Activated CD8-positive, alpha-beta T cell treated with anti-CD3 and anti-CD28 coated beads for 36 hours (primary cell): ENCODE measurements around the gene OR52I2. TPM values are rescaled to one million over a fixed set of nuclear protein-coding genes. Genes with fewer than 3 reads are reported as not detected.

ENCODE experiments used
- ATAC-seq: fragments of 200-7000 bp; cut with Tn5 transposase; one replicate; pipeline ENCODE4 v1.10.0; 2021; ENCODE audit warnings: mild to moderate bottlenecking, moderate library complexity
- CTCF ChIA-PET: fragments of 350-600 bp; sonication (Branson Sonifier 250); formaldehyde crosslinking; loops from one replicate; lab custom pipeline; 2021; ENCODE audit warnings: antibody characterized with exemption; lab: Charles Lee
- POLR2A ChIA-PET: fragments of 350-600 bp; sonication (Branson Sonifier 250); formaldehyde crosslinking; loops from one replicate; lab custom pipeline; 2021; ENCODE audit warnings: antibody characterized with exemption; lab: Charles Lee
- DNase-seq: peaks from one replicate; pipeline ENCODE4 v3.0.0-alpha.2; 2020
- H3K27ac Mint-ChIP-seq: one replicate; pipeline ENCODE4 v1.8.0; 2021; ENCODE audit warnings: mild to moderate bottlenecking, mixed read lengths
- H3K27me3 Mint-ChIP-seq: one replicate; pipeline ENCODE4 v1.8.0; 2021; ENCODE audit warnings: mixed read lengths
- H3K36me3 Mint-ChIP-seq: one replicate; pipeline ENCODE4 v1.8.0; 2021; ENCODE audit warnings: low read depth, mixed read lengths
- H3K4me1 Mint-ChIP-seq: one replicate; pipeline ENCODE4 v1.8.0; 2021; ENCODE audit warnings: low read depth, mixed read lengths
- H3K4me3 Mint-ChIP-seq: one replicate; pipeline ENCODE4 v1.8.0; 2021; ENCODE audit warnings: mild to moderate bottlenecking, moderate library complexity, mixed read lengths
- H3K9me3 Mint-ChIP-seq: one replicate; pipeline ENCODE4 v1.8.0; 2021; ENCODE audit warnings: mixed read lengths
- CTCF ChIP-seq: fragments of 200-600 bp; IDR thresholded peaks from one replicate; pipeline ENCODE4 v1.8.0; 2022; ENCODE audit warnings: antibody characterized with exemption, mild to moderate bottlenecking
- intact Hi-C: fragments of 100-400 bp; cut with micrococcal nuclease; formaldehyde crosslinking; loops from one replicate; pipeline ENCODE4 v1.10.0; 2022
- total RNA-seq, 2 experiments: library from RNA; stranded (reverse); gene quantifications; one replicate each; pipeline ENCODE4 v1.2.3, GENCODE V29; 2021

OR52I2 gene
- total RNA-seq, 2 experiments from 2014 or later, result not detected

GRCh38 chr11:4578624-4579023 is 2.9 kb upstream of the OR52I2 start:
- CTCF ChIA-PET, result no interaction called here
- H3K4me3 Mint-ChIP-seq, result no peak overlapping the region
- DNase-seq (no peak), ATAC-seq (no peak)
- no peak for TF ChIP-seq CTCF
- H3K9me3 Mint-ChIP-seq, result no peaks in the 10 kb centered on the region
- intact Hi-C loops, result no loop called here
- H3K36me3 Mint-ChIP-seq, result no peaks in the 10 kb centered on the region
- no peak overlapping the region for H3K27ac Mint-ChIP-seq
- peaks cover 23% of the 10 kb centered on the region for H3K27me3 Mint-ChIP-seq
- POLR2A ChIA-PET, result no interaction called here
- peaks cover 4% of the 10 kb centered on the region for H3K4me1 Mint-ChIP-seq

- Mint-ChIP-seq H3K27ac (no peak overlapping the region), H3K9me3 (no peaks in the 10 kb centered on the region), H3K4me3 (no peak overlapping the region), H3K27me3 (peaks cover 30% of the 10 kb centered on the region), H3K4me1 (peaks cover 4% of the 10 kb centered on the region), H3K36me3 (no peaks in the 10 kb centered on the region)
- ChIA-PET CTCF (no interaction called here), POLR2A (no interaction called here)
- no peak for ATAC-seq
- DNase-seq, result no peak
- no peak for TF ChIP-seq CTCF
- intact Hi-C loops, result no loop called here
These were observed 1.4 kb upstream of the OR52I2 start for GRCh38 chr11:4580124-4580523.

- Mint-ChIP-seq H3K4me1 (no peaks in the 10 kb centered on the region), H3K27me3 (peaks cover 12% of the 10 kb centered on the region), H3K36me3 (no peaks in the 10 kb centered on the region), H3K4me3 (no peak overlapping the region), H3K27ac (no peak overlapping the region), H3K9me3 (no peaks in the 10 kb centered on the region)
- ATAC-seq, result no peak
- intact Hi-C loops, result no loop called here
- DNase-seq, result no peak
- POLR2A ChIA-PET, result no interaction called here
- TF ChIP-seq CTCF, result no peak
- CTCF ChIA-PET, result no interaction called here
These were observed 7.5 kb downstream of the OR52I2 start for GRCh38 chr11:4589017-4589416.

- POLR2A ChIA-PET, result no interaction called here
- H3K27ac Mint-ChIP-seq, result no peak within 1 kb of the TSS
- no peak for TF ChIP-seq CTCF
- DNase-seq, result no peak
- no peaks in the 10 kb centered on the region for H3K9me3 Mint-ChIP-seq
- H3K36me3 Mint-ChIP-seq, result peaks cover 5% of the 10 kb centered on the region
- H3K27me3 Mint-ChIP-seq, result peaks cover under 1% of the 10 kb centered on the region
- H3K4me3 Mint-ChIP-seq, result no peak within 1 kb of the TSS
- ATAC-seq, result no peak
- CTCF ChIA-PET, result no interaction called here
- intact Hi-C loops, result no loop called here
- H3K4me1 Mint-ChIP-seq, result no peaks in the 10 kb centered on the region
These were observed 12.2 kb downstream of the OR52I2 start, which contains the start of gene OR52I1 for GRCh38 chr11:4593739-4594138. Gene OR52I1, plus strand, starts transcription at chr11:4594039. Its CDS starts 0 bp downstream, at chr11:4594039.

GRCh38 chr11:4605057-4605456 is 23.5 kb downstream of the OR52I2 start:
- ChIA-PET CTCF (interaction anchor here (2.5 kb wide), 1 partner anchor 418 kb away, joined by 7 read pairs; no protein-coding TSS in a partner anchor), POLR2A (interaction anchor here (0.6 kb wide), 1 partner anchor 119 kb away, joined by 3 read pairs; no protein-coding TSS in a partner anchor)
- Mint-ChIP-seq H3K9me3 (peaks cover 2% of the 10 kb centered on the region), H3K4me1 (peaks cover 32% of the 10 kb centered on the region), H3K27ac (no peak overlapping the region), H3K27me3 (no peaks in the 10 kb centered on the region), H3K4me3 (no peak overlapping the region), H3K36me3 (peaks cover 7% of the 10 kb centered on the region)
- ATAC-seq (no peak), DNase-seq (no peak)
- TF ChIP-seq CTCF, result no peak
- intact Hi-C loops, result no loop called here
